GM10266 (cell line): ENCODE results near the gene ZSCAN1.

ENCODE experiments used
- DNase-seq: peaks from one replicate; pipeline ENCODE4 v3.0.0; 2012; ENCODE audit errors: extremely low spot score
- TF ChIP-seq, protein P1 (sequence below): IDR thresholded peaks from 2 replicates; pipeline ENCODE4 v1.5.1; 2012; ENCODE audit warnings: mild to moderate bottlenecking, low read depth; ENCODE audit not compliant: control insufficient read depth, insufficient read depth; ENCODE audit errors: missing control alignments

Gene ZSCAN1

GRCh38 chr19:58084596-58085347, 50.9 kb downstream of the ZSCAN1 start:
- DNase-seq = peak; percentile 17
- TF ChIP-seq, protein P1, sequence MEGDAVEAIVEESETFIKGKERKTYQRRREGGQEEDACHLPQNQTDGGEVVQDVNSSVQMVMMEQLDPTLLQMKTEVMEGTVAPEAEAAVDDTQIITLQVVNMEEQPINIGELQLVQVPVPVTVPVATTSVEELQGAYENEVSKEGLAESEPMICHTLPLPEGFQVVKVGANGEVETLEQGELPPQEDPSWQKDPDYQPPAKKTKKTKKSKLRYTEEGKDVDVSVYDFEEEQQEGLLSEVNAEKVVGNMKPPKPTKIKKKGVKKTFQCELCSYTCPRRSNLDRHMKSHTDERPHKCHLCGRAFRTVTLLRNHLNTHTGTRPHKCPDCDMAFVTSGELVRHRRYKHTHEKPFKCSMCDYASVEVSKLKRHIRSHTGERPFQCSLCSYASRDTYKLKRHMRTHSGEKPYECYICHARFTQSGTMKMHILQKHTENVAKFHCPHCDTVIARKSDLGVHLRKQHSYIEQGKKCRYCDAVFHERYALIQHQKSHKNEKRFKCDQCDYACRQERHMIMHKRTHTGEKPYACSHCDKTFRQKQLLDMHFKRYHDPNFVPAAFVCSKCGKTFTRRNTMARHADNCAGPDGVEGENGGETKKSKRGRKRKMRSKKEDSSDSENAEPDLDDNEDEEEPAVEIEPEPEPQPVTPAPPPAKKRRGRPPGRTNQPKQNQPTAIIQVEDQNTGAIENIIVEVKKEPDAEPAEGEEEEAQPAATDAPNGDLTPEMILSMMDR = no peak

DNA sequence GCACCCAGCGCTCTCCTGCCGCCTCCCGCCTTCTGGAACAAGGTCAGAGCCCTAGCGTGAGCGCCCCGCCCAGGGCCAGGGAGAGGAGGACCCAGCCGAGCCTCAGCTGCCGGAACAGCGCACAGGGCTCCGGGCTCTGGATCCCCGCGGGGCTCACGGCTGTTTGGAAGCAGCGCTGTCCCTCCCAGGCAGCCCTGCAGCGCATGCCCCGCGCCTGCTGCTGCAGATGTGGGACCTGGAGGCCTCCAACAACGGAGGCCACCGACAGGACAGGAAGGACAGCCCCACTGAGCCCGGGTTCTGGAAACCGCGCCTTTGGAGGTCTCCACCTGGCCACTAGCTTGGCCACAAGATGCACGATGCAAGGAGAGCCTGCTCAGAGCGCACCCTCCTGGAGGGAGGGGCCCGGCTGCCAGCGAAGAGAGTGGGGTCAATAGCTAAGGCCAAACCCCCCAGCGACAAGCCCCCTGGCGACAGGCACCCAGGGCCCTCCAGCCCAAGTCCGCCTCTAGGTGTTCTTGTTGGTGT, 51.6 kb downstream of the ZSCAN1 start:
- TF ChIP-seq, protein P1 = no peak
- DNase-seq = no peak

DNA sequence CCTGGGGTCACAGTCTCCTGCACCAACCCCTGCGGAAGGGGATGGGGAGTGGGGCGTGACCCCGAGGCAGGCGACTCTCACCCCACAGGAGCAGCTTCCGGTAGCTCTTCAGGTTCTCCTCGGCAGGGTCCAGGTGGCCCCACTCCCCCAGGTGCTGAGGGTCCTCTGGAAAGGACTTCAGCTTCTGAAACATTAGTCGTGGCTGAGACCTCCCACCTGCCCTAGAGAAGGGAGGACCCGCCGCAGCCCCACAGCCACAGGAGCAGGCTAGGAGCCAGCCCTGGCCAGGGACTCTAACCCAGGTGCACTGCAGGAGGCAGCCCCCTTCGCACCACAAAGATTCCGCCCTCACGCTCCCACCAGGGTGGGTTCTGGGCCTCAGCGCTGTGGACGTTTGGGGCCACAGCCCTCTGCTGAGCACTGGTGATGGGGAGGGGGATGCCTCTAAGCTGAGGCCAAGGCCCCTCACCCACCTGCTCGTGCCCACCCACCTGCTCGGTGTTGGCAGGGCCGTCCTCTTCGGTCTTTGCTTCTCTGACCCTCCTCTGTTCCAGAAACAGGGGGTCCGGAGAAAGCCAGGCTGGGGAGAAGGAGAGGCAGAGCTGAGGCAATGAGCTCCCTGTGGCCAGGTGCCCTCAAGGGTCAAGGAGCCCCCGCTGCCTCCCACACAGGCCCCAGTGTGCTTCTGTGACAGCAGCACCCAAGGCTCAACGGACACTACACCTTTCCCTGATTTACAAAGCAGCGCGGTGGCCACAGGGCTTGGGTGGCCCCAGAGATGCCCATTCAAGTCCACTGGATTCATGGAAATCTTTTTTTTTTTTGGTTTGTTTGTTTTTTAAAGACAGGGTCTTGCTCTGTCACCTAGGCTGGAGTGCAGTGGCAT, 53.2 kb downstream of the ZSCAN1 start:
- TF ChIP-seq, protein P1 = no peak
- no peak for DNase-seq

GRCh38 chr19:58088521-58089052, 54.8 kb downstream of the ZSCAN1 start:
- no peak for DNase-seq
- TF ChIP-seq, protein P1 = no peak

DNA sequence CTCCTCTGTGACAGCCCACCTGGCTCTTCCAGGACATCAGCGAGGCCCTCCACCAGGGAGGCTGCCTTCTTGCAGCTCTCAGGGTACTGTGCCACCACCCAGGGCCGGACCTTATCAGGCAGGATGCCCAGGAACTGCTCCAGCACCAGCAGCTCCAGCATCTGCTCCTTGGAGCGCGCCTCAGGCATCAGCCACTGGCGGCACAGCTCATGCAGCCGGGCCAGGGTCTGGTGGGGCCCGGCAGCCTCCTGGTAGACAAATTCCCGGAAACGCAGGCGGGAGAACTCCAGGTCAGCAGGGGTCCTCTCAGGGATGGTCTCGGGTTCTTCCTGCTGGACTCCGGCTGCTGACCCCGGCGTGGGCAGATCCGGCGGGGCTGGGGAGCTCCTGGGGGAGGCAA, 56.0 kb downstream of the ZSCAN1 start:
- DNase-seq = no peak
- TF ChIP-seq, protein P1 = no peak

DNA sequence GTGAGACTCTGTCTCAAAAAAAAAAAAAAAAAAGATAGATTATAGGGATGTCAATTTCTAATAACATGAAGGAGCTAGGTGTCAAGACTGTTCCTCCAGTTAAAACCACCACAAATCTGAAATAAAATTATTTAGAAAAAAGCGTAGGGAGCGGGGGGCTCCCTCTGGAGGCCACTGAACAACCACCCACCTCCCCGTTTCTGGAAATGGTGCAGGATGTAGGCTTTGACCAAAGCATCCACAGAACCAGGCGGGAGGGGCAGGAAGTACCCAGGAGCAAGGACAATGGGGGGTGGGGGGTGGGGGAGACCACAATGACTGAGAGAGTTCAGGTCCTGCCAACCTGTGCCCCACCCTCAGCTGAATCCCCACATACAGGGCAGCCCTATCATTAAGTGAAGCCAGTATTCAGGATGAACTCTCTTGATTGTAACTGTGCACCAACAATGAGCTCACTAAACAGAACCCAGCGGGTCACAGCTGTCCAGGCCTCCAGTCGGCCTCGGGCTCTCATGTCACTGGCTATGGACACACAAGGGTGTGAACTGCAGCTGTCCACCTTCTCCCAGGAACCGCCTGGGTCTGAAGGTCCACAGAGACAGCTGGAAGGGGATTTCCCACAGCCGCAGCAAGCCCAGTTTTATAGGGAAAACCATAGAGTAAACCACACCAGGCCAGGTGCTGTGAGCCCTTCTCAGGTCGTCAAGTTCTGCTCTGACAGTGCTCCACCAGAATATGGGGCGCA, 57.6 kb downstream of the ZSCAN1 start:
- TF ChIP-seq, protein P1 = no peak
- DNase-seq = no peak
